Ectodermal cell (in vitro differentiated cells): Measurements from ENCODE around the gene BICDL1. TPM values are rescaled to one million over a fixed set of nuclear protein-coding genes. Genes with fewer than 3 reads are reported as not detected.
A peak's percentile ranks its signal among the peaks of the same experiment; 100 is the strongest.

Source experiments
- H3K27ac ChIP-seq: 2 replicates; pipeline ENCODE4 v1.7.0; 2013; ENCODE audit warnings: mild to moderate bottlenecking, low read depth, low read length; ENCODE audit not compliant: insufficient read depth, poor library complexity, severe bottlenecking
- H3K27me3 ChIP-seq: 2 replicates; pipeline ENCODE4 v1.7.0; 2013; ENCODE audit warnings: mild to moderate bottlenecking, low read length; ENCODE audit not compliant: insufficient read depth, control insufficient read depth, poor library complexity, severe bottlenecking
- H3K36me3 ChIP-seq: one replicate; pipeline ENCODE4 v1.7.0; 2013; ENCODE audit warnings: low read length; ENCODE audit not compliant: control insufficient read depth, insufficient read depth
- H3K4me1 ChIP-seq: one replicate; pipeline ENCODE4 v1.7.0; 2013; ENCODE audit warnings: low read length; ENCODE audit not compliant: control insufficient read depth, insufficient read depth
- H3K4me3 ChIP-seq: 2 replicates; pipeline ENCODE4 v1.7.0; 2013; ENCODE audit warnings: low read depth, low read length, control low read depth; ENCODE audit not compliant: insufficient read depth
- H3K9me3 ChIP-seq: 2 replicates; pipeline ENCODE4 v1.7.0; 2013; ENCODE audit warnings: mild to moderate bottlenecking, low read length, moderate library complexity; ENCODE audit not compliant: control insufficient read depth
- WGBS, 2 experiments: methylation state at CpG; one replicate each; pipeline ENCODE4 v1.1.7; 2013; ENCODE audit warnings: missing lambda C conversion rate in 2 of 2; 5-methylcytosine and 5-hydroxymethylcytosine counted together
- polyA plus RNA-seq, 4 experiments: library from polyadenylated mRNA; stranded (reverse); fragments of 50-300 nt; gene quantifications; one replicate each; pipeline ENCODE4 v1.2.3, GENCODE V29; 2013

The BICDL1 gene
- 8.4 TPM for polyA plus RNA-seq (2013, experiment 1 of 4)
- polyA plus RNA-seq (2013, experiment 2 of 4): 6.2 TPM
- 4.1 TPM for polyA plus RNA-seq (2013, experiment 3 of 4)
- polyA plus RNA-seq (2013, experiment 4 of 4): 5.1 TPM

GRCh38 chr12:119988472-119989360 is at the start of gene BICDL1:
Gene BICDL1, plus strand, starts transcription at chr12:119989236. Its CDS starts 633 bp downstream, at chr12:119989869.
- no peaks in the 10 kb centered on the region for H3K9me3 ChIP-seq
- WGBS, 2 experiments: 0 to 1% methylated on average over 94 of the region's 94 CpGs
- H3K4me3 ChIP-seq: peak within 1 kb of the TSS; percentile 53
- H3K27ac ChIP-seq: no peak within 1 kb of the TSS
- H3K36me3 ChIP-seq: no peaks in the 10 kb centered on the region
- peaks cover 38% of the 10 kb centered on the region for H3K27me3 ChIP-seq
- H3K4me1 ChIP-seq: peaks cover 9% of the 10 kb centered on the region

- H3K4me1 ChIP-seq: no peaks in the 10 kb centered on the region
- no peaks in the 10 kb centered on the region for H3K9me3 ChIP-seq
- H3K27ac ChIP-seq: no peak overlapping the region
- no peaks in the 10 kb centered on the region for H3K27me3 ChIP-seq
- H3K36me3 ChIP-seq: no peaks in the 10 kb centered on the region
- no peak overlapping the region for H3K4me3 ChIP-seq
- WGBS, 2 experiments: 71 to 79% methylated on average over 5 of the region's 5 CpGs
These were observed 48.1 kb upstream of the BICDL1 start for GRCh38 chr12:119940897-119941296.

- H3K27ac ChIP-seq: no peak overlapping the region
- no peak overlapping the region for H3K4me3 ChIP-seq
- H3K36me3 ChIP-seq: no peaks in the 10 kb centered on the region
- H3K27me3 ChIP-seq: no peaks in the 10 kb centered on the region
- no peaks in the 10 kb centered on the region for H3K9me3 ChIP-seq
- 91 to 92% methylated on average over 7 of the region's 7 CpGs for WGBS, 2 experiments
- H3K4me1 ChIP-seq: no peaks in the 10 kb centered on the region
These were observed 46.6 kb upstream of the BICDL1 start for GRCh38 chr12:119942386-119942785.

- Histone ChIP-seq H3K4me3 (no peak overlapping the region), H3K27me3 (no peaks in the 10 kb centered on the region), H3K36me3 (no peaks in the 10 kb centered on the region), H3K4me1 (no peaks in the 10 kb centered on the region), H3K27ac (no peak overlapping the region), H3K9me3 (no peaks in the 10 kb centered on the region)
- 80 to 94% methylated on average over 6 of the region's 6 CpGs for WGBS, 2 experiments
These were observed 42.8 kb upstream of the BICDL1 start for GRCh38 chr12:119946213-119946612.

- WGBS, 2 experiments: 90 to 95% methylated on average over 10 of the region's 10 CpGs
- H3K27me3 ChIP-seq: no peaks in the 10 kb centered on the region
- H3K36me3 ChIP-seq: no peaks in the 10 kb centered on the region
- H3K9me3 ChIP-seq: no peaks in the 10 kb centered on the region
- H3K4me3 ChIP-seq: no peak overlapping the region
- no peaks in the 10 kb centered on the region for H3K4me1 ChIP-seq
- H3K27ac ChIP-seq: no peak overlapping the region
These were observed 39.9 kb upstream of the BICDL1 start for GRCh38 chr12:119949145-119949544.

- Histone ChIP-seq H3K36me3 (no peaks in the 10 kb centered on the region), H3K27me3 (no peaks in the 10 kb centered on the region), H3K4me1 (no peaks in the 10 kb centered on the region), H3K4me3 (no peak overlapping the region), H3K9me3 (no peaks in the 10 kb centered on the region), H3K27ac (no peak overlapping the region)
- WGBS, 2 experiments: 90 to 92% methylated on average over 4 of the region's 4 CpGs
These were observed 39.4 kb upstream of the BICDL1 start for GRCh38 chr12:119949594-119949993.

- WGBS, 2 experiments: 82 to 83% methylated on average over 3 of the region's 3 CpGs
- no peaks in the 10 kb centered on the region for H3K9me3 ChIP-seq
- H3K4me1 ChIP-seq: no peaks in the 10 kb centered on the region
- no peaks in the 10 kb centered on the region for H3K36me3 ChIP-seq
- no peak overlapping the region for H3K4me3 ChIP-seq
- H3K27ac ChIP-seq: no peak overlapping the region
- H3K27me3 ChIP-seq: no peaks in the 10 kb centered on the region
These were observed 33.0 kb upstream of the BICDL1 start for GRCh38 chr12:119956047-119956446.

- H3K4me1 ChIP-seq: no peaks in the 10 kb centered on the region
- H3K4me3 ChIP-seq: no peak overlapping the region
- H3K9me3 ChIP-seq: no peaks in the 10 kb centered on the region
- no peaks in the 10 kb centered on the region for H3K36me3 ChIP-seq
- WGBS, 2 experiments: 100% methylated on average over 1 of the region's 1 CpG
- no peak overlapping the region for H3K27ac ChIP-seq
- no peaks in the 10 kb centered on the region for H3K27me3 ChIP-seq
These were observed 31.9 kb upstream of the BICDL1 start for GRCh38 chr12:119957135-119957534.

GRCh38 chr12:119959435-119959834 is 29.6 kb upstream of the BICDL1 start:
- no peaks in the 10 kb centered on the region for H3K4me1 ChIP-seq
- H3K9me3 ChIP-seq: no peaks in the 10 kb centered on the region
- WGBS, 2 experiments: 81 to 89% methylated on average over 2 of the region's 2 CpGs
- no peaks in the 10 kb centered on the region for H3K27me3 ChIP-seq
- no peak overlapping the region for H3K27ac ChIP-seq
- no peaks in the 10 kb centered on the region for H3K36me3 ChIP-seq
- no peak overlapping the region for H3K4me3 ChIP-seq

- Histone ChIP-seq H3K4me3 (no peak overlapping the region), H3K27ac (no peak overlapping the region), H3K27me3 (no peaks in the 10 kb centered on the region), H3K36me3 (no peaks in the 10 kb centered on the region), H3K9me3 (no peaks in the 10 kb centered on the region), H3K4me1 (no peaks in the 10 kb centered on the region)
- 91% methylated on average over 4 to 6 of the region's 6 CpGs for WGBS, 2 experiments
These were observed 24.9 kb upstream of the BICDL1 start for GRCh38 chr12:119964123-119964522.
